Astrocyte (in vitro differentiated cells and primary cell): ENCODE data around the gene RPS25. TPM values are rescaled to one million over a fixed set of nuclear protein-coding genes. Genes with fewer than 3 reads are reported as not detected.

ENCODE experiments used
- DNase-seq: peaks from one replicate; pipeline ENCODE4 v3.0.0-alpha.2; 2010; ENCODE audit warnings: low read depth
- FAIRE-seq: peaks from 2 replicates; lab custom pipeline; 2011; peaks lifted over from hg19 to GRCh38; lab: Jason Lieb, UNC
- H2AFZ ChIP-seq: 2 replicates; pipeline ENCODE4 v1.6.0; 2012; ENCODE audit warnings: low read depth, low read length, inconsistent platforms
- H3K27ac ChIP-seq: 2 replicates; pipeline ENCODE4 v1.5.1; 2011; ENCODE audit warnings: low read depth, low read length, inconsistent platforms
- H3K27me3 ChIP-seq: 2 replicates; pipeline ENCODE4 v1.6.0; 2011; ENCODE audit warnings: low read length, inconsistent platforms; ENCODE audit not compliant: insufficient read depth
- H3K36me3 ChIP-seq: 2 replicates; pipeline ENCODE4 v1.5.1; 2011; ENCODE audit warnings: low read length, inconsistent platforms; ENCODE audit not compliant: insufficient read depth
- H3K4me1 ChIP-seq: 2 replicates; pipeline ENCODE4 v1.5.1; 2011; ENCODE audit warnings: low read length, inconsistent platforms; ENCODE audit not compliant: insufficient read depth
- H3K4me2 ChIP-seq: 2 replicates; pipeline ENCODE4 v1.6.0; 2012; ENCODE audit warnings: low read length, inconsistent platforms
- H3K4me3 ChIP-seq: 2 replicates; pipeline ENCODE4 v1.5.1; 2011; ENCODE audit warnings: low read depth, mild to moderate bottlenecking, low read length, inconsistent platforms; ENCODE audit not compliant: insufficient read depth
- H3K79me2 ChIP-seq: 2 replicates; pipeline ENCODE4 v1.6.0; 2012; ENCODE audit warnings: mild to moderate bottlenecking, low read length, inconsistent platforms; ENCODE audit not compliant: insufficient read depth
- H3K9ac ChIP-seq: 2 replicates; pipeline ENCODE4 v1.6.0; 2012; ENCODE audit warnings: mild to moderate bottlenecking, low read length, inconsistent platforms
- H3K9me3 ChIP-seq: 2 replicates; pipeline ENCODE4 v1.5.1; 2012; ENCODE audit warnings: low read depth, mild to moderate bottlenecking, low read length, inconsistent platforms; ENCODE audit not compliant: insufficient read depth
- H4K20me1 ChIP-seq: 2 replicates; pipeline ENCODE4 v1.6.0; 2012; ENCODE audit warnings: low read length, inconsistent platforms; ENCODE audit not compliant: insufficient read depth
- H3K27ac Mint-ChIP-seq: one replicate; pipeline ENCODE4 v1.8.0; 2021; ENCODE audit warnings: mild to moderate bottlenecking, mixed read lengths; ENCODE audit not compliant: unreplicated experiment
- H3K27me3 Mint-ChIP-seq: one replicate; pipeline ENCODE4 v1.8.0; 2021; ENCODE audit warnings: low read depth, mixed read lengths; ENCODE audit not compliant: unreplicated experiment
- H3K36me3 Mint-ChIP-seq: one replicate; pipeline ENCODE4 v1.8.0; 2021; ENCODE audit warnings: low read depth, mixed read lengths; ENCODE audit not compliant: unreplicated experiment
- H3K4me1 Mint-ChIP-seq: one replicate; pipeline ENCODE4 v1.8.0; 2021; ENCODE audit warnings: low read depth, mixed read lengths; ENCODE audit not compliant: unreplicated experiment
- H3K4me3 Mint-ChIP-seq: one replicate; pipeline ENCODE4 v1.8.0; 2021; ENCODE audit warnings: mild to moderate bottlenecking, moderate library complexity, mixed read lengths; ENCODE audit not compliant: unreplicated experiment
- H3K9me3 Mint-ChIP-seq: one replicate; pipeline ENCODE4 v1.8.0; 2021; ENCODE audit warnings: mild to moderate bottlenecking, mixed read lengths; ENCODE audit not compliant: unreplicated experiment
- CTCF ChIP-seq: IDR thresholded peaks from 2 replicates; pipeline ENCODE4 v1.5.1; 2011; ENCODE audit warnings: low read depth, mild to moderate bottlenecking, inconsistent platforms, low read length, moderate library complexity; ENCODE audit not compliant: insufficient read depth
- EZH2 ChIP-seq: IDR thresholded peaks from 2 replicates; pipeline ENCODE4 v1.6.1; 2012; ENCODE audit warnings: mild to moderate bottlenecking, low read length, inconsistent platforms; ENCODE audit not compliant: insufficient read depth
- total RNA-seq: library from RNA; stranded (reverse); gene quantifications from 2 replicates; pipeline ENCODE4 v1.2.1, GENCODE V29; 2021

The RPS25 gene
- total RNA-seq, 1 donor from 2014 or later, result 750 TPM

- peaks cover 5% of the 10 kb centered on the region for H3K4me1 ChIP-seq
These were observed 8.8 kb upstream of the RPS25 start for GRCh38 chr11:119026970-119027369.

GRCh38 chr11:119025978-119026766 is 8.0 kb upstream of the RPS25 start:
- peaks cover 12% of the 10 kb centered on the region for H3K36me3 ChIP-seq
- peaks cover 7% of the 10 kb centered on the region for H3K4me1 ChIP-seq
- no peaks in the 10 kb centered on the region for H3K9me3 Mint-ChIP-seq
- H3K9ac ChIP-seq, result no peak overlapping the region
- H3K27ac ChIP-seq, result no peak overlapping the region
- H3K4me3 ChIP-seq, result no peak overlapping the region
- TF ChIP-seq EZH2, result no peak
- no peak for TF ChIP-seq CTCF
- peaks cover 28% of the 10 kb centered on the region for H3K36me3 Mint-ChIP-seq
- H3K4me1 Mint-ChIP-seq, result peaks cover 20% of the 10 kb centered on the region
- no peaks in the 10 kb centered on the region for H3K9me3 ChIP-seq
- DNase-seq (no peak), FAIRE-seq (no peak)
- H3K4me3 Mint-ChIP-seq, result no peak overlapping the region
- H3K79me2 ChIP-seq, result peaks cover 13% of the 10 kb centered on the region
- no peak overlapping the region for H3K27ac Mint-ChIP-seq
- H3K27me3 ChIP-seq, result no peaks in the 10 kb centered on the region
- no peaks in the 10 kb centered on the region for H3K27me3 Mint-ChIP-seq
- H4K20me1 ChIP-seq, result peaks cover 37% of the 10 kb centered on the region
- H2AFZ ChIP-seq, result no peak overlapping the region
- no peak overlapping the region for H3K4me2 ChIP-seq

More at GRCh38 chr11:119026970-119027369, 8.8 kb upstream of the RPS25 start:
- H3K4me3 ChIP-seq, result no peak overlapping the region
- no peak overlapping the region for H2AFZ ChIP-seq
- no peak overlapping the region for H3K4me2 ChIP-seq
- H3K36me3 ChIP-seq, result peaks cover 6% of the 10 kb centered on the region
- no peaks in the 10 kb centered on the region for H3K9me3 Mint-ChIP-seq
- H3K36me3 Mint-ChIP-seq, result peaks cover 28% of the 10 kb centered on the region
- no peak overlapping the region for H3K27ac ChIP-seq
- no peak overlapping the region for H3K27ac Mint-ChIP-seq
- DNase-seq (no peak), FAIRE-seq (no peak)
- H3K4me1 Mint-ChIP-seq, result peaks cover 20% of the 10 kb centered on the region
- H3K9me3 ChIP-seq, result no peaks in the 10 kb centered on the region
- H3K27me3 Mint-ChIP-seq, result no peaks in the 10 kb centered on the region
- TF ChIP-seq CTCF (no peak), EZH2 (no peak)
- peaks cover 7% of the 10 kb centered on the region for H3K79me2 ChIP-seq
- no peaks in the 10 kb centered on the region for H3K27me3 ChIP-seq
- no peak overlapping the region for H3K4me3 Mint-ChIP-seq
- H4K20me1 ChIP-seq, result peaks cover 30% of the 10 kb centered on the region
- H3K9ac ChIP-seq, result no peak overlapping the region

GRCh38 chr11:119025541-119025940 is 7.4 kb upstream of the RPS25 start:
- H3K4me2 ChIP-seq, result no peak overlapping the region
- H3K36me3 ChIP-seq, result peaks cover 12% of the 10 kb centered on the region
- H3K9ac ChIP-seq, result no peak overlapping the region
- TF ChIP-seq CTCF (no peak), EZH2 (no peak)
- no peak overlapping the region for H3K4me3 Mint-ChIP-seq
- FAIRE-seq (no peak), DNase-seq (no peak)
- no peaks in the 10 kb centered on the region for H3K9me3 ChIP-seq
- H3K4me1 Mint-ChIP-seq, result peaks cover 20% of the 10 kb centered on the region
- H3K9me3 Mint-ChIP-seq, result no peaks in the 10 kb centered on the region
- peaks cover 28% of the 10 kb centered on the region for H3K36me3 Mint-ChIP-seq
- no peak overlapping the region for H2AFZ ChIP-seq
- H3K27ac ChIP-seq, result no peak overlapping the region
- H3K79me2 ChIP-seq, result peaks cover 19% of the 10 kb centered on the region
- H3K4me1 ChIP-seq, result peaks cover 8% of the 10 kb centered on the region
- peaks cover 43% of the 10 kb centered on the region for H4K20me1 ChIP-seq
- H3K27me3 ChIP-seq, result no peaks in the 10 kb centered on the region
- H3K4me3 ChIP-seq, result no peak overlapping the region
- no peak overlapping the region for H3K27ac Mint-ChIP-seq
- no peaks in the 10 kb centered on the region for H3K27me3 Mint-ChIP-seq
